Stimulated activated CD4-positive, alpha-beta T cell treated with anti-CD3 and anti-CD28 coated beads, Interleukin-4, amount 100 ng/mL, for 24 hours (primary cell): ENCODE data around the gene DRC3.

Source experiments
- DNase-seq: peaks from one replicate; pipeline ENCODE4 v3.0.0-alpha.2; 2020

DRC3 gene

GRCh38 chr17:18056214-18056613 lies 83.6 kb downstream of the DRC3 start:
- DNase-seq, result no peak

GRCh38 chr17:18059283-18059682 lies 86.6 kb downstream of the DRC3 start:
- no peak for DNase-seq

- no peak for DNase-seq
Measured at GRCh38 chr17:18064053-18064452, 91.4 kb downstream of the DRC3 start.

- no peak for DNase-seq
Measured at GRCh38 chr17:18065546-18065945, 92.9 kb downstream of the DRC3 start.
